Thoracic aorta (tissue), 2 donors: Measurements from ENCODE around the gene HPN. TPM values are rescaled to one million over a fixed set of nuclear protein-coding genes. Genes with fewer than 3 reads are reported as not detected.
A peak's percentile ranks its signal among the peaks of the same experiment; 100 is the strongest.
"Not testable (repeated sequence)": the region's sequence is repeated elsewhere in the genome, so short reads cannot be mapped to it uniquely, and the experiment has no call there.

ENCODE experiments used
- ATAC-seq: fragments of 150-250 bp; one replicate; pipeline ENCODE4 v1.8.0; 2017; ENCODE audit warnings: low read depth; ENCODE audit not compliant: insufficient number of reproducible peaks, low FRiP score
- DNase-seq: peaks from one replicate; pipeline ENCODE4 v3.0.0-alpha.2; 2020; ENCODE audit warnings: low spot score
- H3K27ac ChIP-seq, 2 donors: fragments of 200-600 bp; sonication (generic); 1 replicate in 1 of 2; 2 replicates in 1 of 2; pipeline ENCODE4 v1.5.1; 2016; ENCODE audit warnings: mild to moderate bottlenecking in 2 of 2, moderate library complexity in 2 of 2
- H3K27me3 ChIP-seq: fragments of 200-600 bp; sonication (generic); replicated peaks from 2 replicates; pipeline ENCODE4 v1.6.0; 2016; ENCODE audit warnings: mild to moderate bottlenecking; ENCODE audit not compliant: insufficient read depth
- H3K36me3 ChIP-seq: fragments of 200-600 bp; sonication (generic); one replicate; pipeline ENCODE4 v1.5.1; 2016
- H3K4me1 ChIP-seq, 2 donors: fragments of 200-600 bp; sonication (generic); 1 replicate in 1 of 2; 2 replicates in 1 of 2; pipeline versions ENCODE4 v1.5.1 to v1.6.0; 2016; ENCODE audit warnings: low read depth in 2 of 2, mild to moderate bottlenecking in 1 of 2; ENCODE audit not compliant: control insufficient read depth in 1 of 2
- H3K4me3 ChIP-seq: fragments of 200-600 bp; sonication (generic); 2 replicates; pipeline ENCODE4 v1.5.1; 2016; ENCODE audit warnings: mild to moderate bottlenecking
- H3K9me3 ChIP-seq: fragments of 200-600 bp; sonication (generic); 2 replicates; pipeline ENCODE4 v1.5.1; 2016
- CTCF ChIP-seq: fragments of 200-600 bp; sonication (generic); IDR thresholded peaks from one replicate; pipeline ENCODE4 v1.5.1; 2019; ENCODE audit warnings: antibody characterized with exemption
- total RNA-seq, 2 donors: library from RNA; depleted of rRNA; stranded (reverse); fragments of >200 nt; gene quantifications; one replicate each; pipeline versions ENCODE4 v1.1.0 to v1.2.3, GENCODE V29; 2016

Gene HPN
- total RNA-seq, 2 donors from 2014 or later: 0.35 to 5.4 TPM

GRCh38 chr19:35011091-35011689, 30.3 kb upstream of the HPN start:
- no peak overlapping the region for H3K27ac ChIP-seq
- DNase-seq (no peak), ATAC-seq (no peak)
- no peaks in the 10 kb centered on the region for H3K9me3 ChIP-seq
- H3K4me3 ChIP-seq: no peak overlapping the region
- H3K4me1 ChIP-seq: peaks cover 4 to 12% of the 10 kb centered on the region in 2 donors
- H3K27me3 ChIP-seq: no peaks in the 10 kb centered on the region
- peaks cover 40% of the 10 kb centered on the region for H3K36me3 ChIP-seq
- no peak for TF ChIP-seq CTCF

- no peaks in the 10 kb centered on the region for H3K9me3 ChIP-seq
- peaks cover 46% of the 10 kb centered on the region for H3K36me3 ChIP-seq
- DNase-seq: no peak
- H3K27ac ChIP-seq: no peak overlapping the region
- ATAC-seq: no peak
- H3K4me3 ChIP-seq: no peak overlapping the region
- peaks cover 4 to 12% of the 10 kb centered on the region in 2 donors for H3K4me1 ChIP-seq
- no peak for TF ChIP-seq CTCF
- no peaks in the 10 kb centered on the region for H3K27me3 ChIP-seq
Observed at GRCh38 chr19:35011737-35012682, 29.5 kb upstream of the HPN start.

GRCh38 chr19:35013041-35013819, 28.3 kb upstream of the HPN start:
- Histone ChIP-seq H3K9me3 (no peaks in the 10 kb centered on the region), H3K27me3 (no peaks in the 10 kb centered on the region), H3K4me1 (peaks cover 4 to 12% of the 10 kb centered on the region in 2 donors), H3K4me3 (no peak overlapping the region), H3K36me3 (peaks cover 58% of the 10 kb centered on the region), H3K27ac (no peak overlapping the region)
- DNase-seq: peak; percentile 46
- peak; percentile 98 for TF ChIP-seq CTCF
- no peak for ATAC-seq

- H3K27me3 ChIP-seq: no peaks in the 10 kb centered on the region
- DNase-seq: no peak
- H3K4me1 ChIP-seq: peaks cover 4 to 12% of the 10 kb centered on the region in 2 donors
- no peak overlapping the region for H3K4me3 ChIP-seq
- H3K27ac ChIP-seq: no peak overlapping the region
- TF ChIP-seq CTCF: no peak
- no peak for ATAC-seq
- no peaks in the 10 kb centered on the region for H3K9me3 ChIP-seq
- H3K36me3 ChIP-seq: peaks cover 64% of the 10 kb centered on the region
Observed at GRCh38 chr19:35013820-35014754, 27.4 kb upstream of the HPN start.

GRCh38 chr19:35014774-35015173, 26.7 kb upstream of the HPN start:
- Histone ChIP-seq H3K36me3 (peaks cover 66% of the 10 kb centered on the region), H3K4me1 (peaks cover 4 to 12% of the 10 kb centered on the region in 2 donors)
- DNase-seq, ATAC-seq, H3K27ac ChIP-seq, H3K27me3 ChIP-seq, H3K9me3 ChIP-seq, H3K4me3 ChIP-seq: not testable (repeated sequence)
